HG02943 (cell line): ENCODE data around the gene PTGDR.

Experiments used
- ATAC-seq: cut with Tn5 transposase; IDR thresholded peaks from one replicate; pipeline ENCODE4 v1.9.1; 2021; ENCODE audit warnings: mild to moderate bottlenecking, low read depth, moderate library complexity; ENCODE audit not compliant: unreplicated experiment

PTGDR gene

GRCh38 chr14:52263190-52263589, 4.3 kb upstream of the PTGDR start:
- ATAC-seq = no peak

- ATAC-seq = no peak
These were observed 2.2 kb upstream of the PTGDR start for GRCh38 chr14:52265253-52265652.

- no peak for ATAC-seq
These were observed 1.3 kb upstream of the PTGDR start for GRCh38 chr14:52266179-52266578.

- ATAC-seq = no peak
These were observed 716 bp upstream of the PTGDR start for GRCh38 chr14:52266782-52267181.

GRCh38 chr14:52268279-52269061, 972 bp downstream of the PTGDR start:
- no peak for ATAC-seq

- no peak for ATAC-seq
These were observed 1.6 kb downstream of the PTGDR start for GRCh38 chr14:52269100-52269499.

- ATAC-seq = no peak
These were observed 2.5 kb downstream of the PTGDR start for GRCh38 chr14:52269982-52270381.

- no peak for ATAC-seq
These were observed 4.0 kb downstream of the PTGDR start for GRCh38 chr14:52271538-52271937.

- no peak for ATAC-seq
These were observed 4.9 kb downstream of the PTGDR start for GRCh38 chr14:52272375-52272774.

GRCh38 chr14:52275372-52275771, 7.9 kb downstream of the PTGDR start:
- no peak for ATAC-seq

- ATAC-seq = no peak
These were observed 10.1 kb downstream of the PTGDR start for GRCh38 chr14:52277552-52277951.

- ATAC-seq = no peak
These were observed 11.9 kb downstream of the PTGDR start for GRCh38 chr14:52279408-52279807.

GRCh38 chr14:52283099-52283498, 15.6 kb downstream of the PTGDR start:
- no peak for ATAC-seq

GRCh38 chr14:52286661-52287649, 19.5 kb downstream of the PTGDR start:
- ATAC-seq = no peak

- ATAC-seq = no peak
These were observed 28.9 kb downstream of the PTGDR start for GRCh38 chr14:52296378-52296777.

GRCh38 chr14:52298795-52299194, 31.3 kb downstream of the PTGDR start:
- ATAC-seq = no peak

- no peak for ATAC-seq
These were observed 32.3 kb downstream of the PTGDR start for GRCh38 chr14:52299692-52300278.

- ATAC-seq = no peak
These were observed 35.7 kb downstream of the PTGDR start for GRCh38 chr14:52303236-52303635.

GRCh38 chr14:52304248-52304904, 36.9 kb downstream of the PTGDR start:
- ATAC-seq = no peak

- ATAC-seq = no peak
These were observed 37.5 kb downstream of the PTGDR start for GRCh38 chr14:52305014-52305413.

- no peak for ATAC-seq
These were observed 39.9 kb downstream of the PTGDR start for GRCh38 chr14:52307376-52307775.
